Esophagus muscularis mucosa (tissue), 4 donors: ENCODE results near the gene HSF4.

Experiments used
- EP300 ChIP-seq: sonication (generic); formaldehyde crosslinking; IDR thresholded peaks from one replicate; pipeline ENCODE4 v1.6.1; 2017; ENCODE audit warnings: antibody characterized with exemption
- POLR2A ChIP-seq: fragments of 450-650 bp; IDR thresholded peaks from one replicate; pipeline ENCODE4 v1.6.1; 2017; ENCODE audit warnings: antibody characterized with exemption, moderate library complexity, mild to moderate bottlenecking, low read depth
- POLR2AphosphoS5 ChIP-seq, 2 donors: sonication (generic); formaldehyde crosslinking; IDR thresholded peaks; one replicate each; pipeline ENCODE4 v1.6.1; 2017; ENCODE audit warnings: antibody characterized with exemption in 2 of 2
- TF ChIP-seq, protein P1 (sequence below), 3 experiments: fragments of 200-600 bp in 2 of 3; fragments of 450-650 bp in 1 of 3; sonication (generic) in 2 of 3; IDR thresholded peaks; one replicate each; pipeline ENCODE4 v1.5.1; 2017 to 2019; ENCODE audit warnings: antibody characterized with exemption in 3 of 3, mild to moderate bottlenecking in 2 of 3, moderate library complexity in 1 of 3

- no peak for TF ChIP-seq POLR2A
- no peak for TF ChIP-seq POLR2AphosphoS5 (IDR thresholded peaks at IDR 0.05)
- TF ChIP-seq, protein P1, sequence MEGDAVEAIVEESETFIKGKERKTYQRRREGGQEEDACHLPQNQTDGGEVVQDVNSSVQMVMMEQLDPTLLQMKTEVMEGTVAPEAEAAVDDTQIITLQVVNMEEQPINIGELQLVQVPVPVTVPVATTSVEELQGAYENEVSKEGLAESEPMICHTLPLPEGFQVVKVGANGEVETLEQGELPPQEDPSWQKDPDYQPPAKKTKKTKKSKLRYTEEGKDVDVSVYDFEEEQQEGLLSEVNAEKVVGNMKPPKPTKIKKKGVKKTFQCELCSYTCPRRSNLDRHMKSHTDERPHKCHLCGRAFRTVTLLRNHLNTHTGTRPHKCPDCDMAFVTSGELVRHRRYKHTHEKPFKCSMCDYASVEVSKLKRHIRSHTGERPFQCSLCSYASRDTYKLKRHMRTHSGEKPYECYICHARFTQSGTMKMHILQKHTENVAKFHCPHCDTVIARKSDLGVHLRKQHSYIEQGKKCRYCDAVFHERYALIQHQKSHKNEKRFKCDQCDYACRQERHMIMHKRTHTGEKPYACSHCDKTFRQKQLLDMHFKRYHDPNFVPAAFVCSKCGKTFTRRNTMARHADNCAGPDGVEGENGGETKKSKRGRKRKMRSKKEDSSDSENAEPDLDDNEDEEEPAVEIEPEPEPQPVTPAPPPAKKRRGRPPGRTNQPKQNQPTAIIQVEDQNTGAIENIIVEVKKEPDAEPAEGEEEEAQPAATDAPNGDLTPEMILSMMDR (IDR thresholded peaks at IDR 0.05) = no peak
- no peak for TF ChIP-seq EP300
Observed at GRCh38 chr16:67157892-67158635, 6.5 kb upstream of the HSF4 start.
